ENCODE measurements around the gene FAM120B.

Gene FAM120B

DNA sequence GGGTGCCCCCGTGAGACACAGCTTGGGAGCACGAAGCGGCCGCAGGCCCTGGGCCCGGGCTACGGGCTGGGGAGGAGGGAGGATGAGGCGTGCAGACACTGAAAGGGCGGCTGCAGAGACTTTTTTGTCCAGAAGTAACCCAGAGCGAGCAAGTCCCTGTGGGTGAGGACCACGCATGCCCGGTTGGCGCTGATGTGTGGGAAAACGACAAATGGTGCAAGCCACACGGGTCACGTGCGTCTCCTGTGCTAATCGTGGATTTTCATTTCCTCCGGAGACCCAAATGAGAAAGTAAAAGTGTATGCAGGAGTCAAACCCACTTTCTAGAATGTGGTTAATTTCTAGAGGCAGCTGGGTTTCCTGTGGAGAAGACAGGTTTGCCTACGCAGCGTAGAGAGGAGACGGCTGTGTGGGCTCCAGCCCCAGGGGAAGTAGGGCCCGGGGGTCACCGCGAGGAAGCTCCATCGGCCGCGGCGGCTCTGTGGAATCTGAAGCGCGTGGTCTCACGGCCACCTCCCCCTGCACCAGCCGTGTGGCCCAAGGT is 34.7 kb upstream of the FAM120B start:
- DNase-seq (ENCODE audit: low spot score) (no peak), FAIRE-seq (no peak)

DNA sequence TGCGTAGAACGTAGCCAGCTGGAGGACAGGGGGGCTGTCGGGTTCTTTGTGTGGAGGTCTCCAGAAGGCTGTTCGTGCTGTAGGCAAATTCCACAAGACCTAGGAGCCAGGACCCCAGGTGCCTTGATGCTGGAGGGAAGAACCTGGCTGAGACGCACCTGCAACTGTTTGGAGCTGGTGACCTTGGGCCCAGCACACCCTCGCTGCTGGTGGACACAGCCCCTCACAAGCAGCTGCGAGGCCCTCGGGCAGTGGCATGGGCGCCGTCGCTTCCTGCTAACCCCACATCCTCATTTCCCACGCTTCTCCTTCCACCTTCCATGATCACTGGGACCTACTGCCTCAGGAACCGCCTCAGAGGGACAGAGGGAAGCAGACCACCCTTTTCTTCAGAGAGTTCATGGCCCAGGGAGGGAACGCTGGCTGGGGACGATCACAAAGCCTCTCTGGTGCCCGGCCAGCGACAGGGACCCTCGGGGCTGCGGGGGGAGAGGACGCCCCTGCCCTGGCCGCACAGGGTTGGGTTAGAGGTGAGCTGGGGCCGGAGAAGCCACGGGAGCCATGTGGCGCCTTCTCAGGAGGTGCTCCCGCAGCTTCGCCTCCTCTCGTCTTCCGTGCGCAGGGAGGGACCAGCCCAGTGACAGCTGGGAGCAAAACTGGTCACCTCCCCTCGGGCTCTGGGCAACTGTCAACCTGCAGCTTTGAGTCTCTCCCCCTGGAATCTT is 34.1 kb upstream of the FAM120B start:
- no peak for FAIRE-seq

DNA sequence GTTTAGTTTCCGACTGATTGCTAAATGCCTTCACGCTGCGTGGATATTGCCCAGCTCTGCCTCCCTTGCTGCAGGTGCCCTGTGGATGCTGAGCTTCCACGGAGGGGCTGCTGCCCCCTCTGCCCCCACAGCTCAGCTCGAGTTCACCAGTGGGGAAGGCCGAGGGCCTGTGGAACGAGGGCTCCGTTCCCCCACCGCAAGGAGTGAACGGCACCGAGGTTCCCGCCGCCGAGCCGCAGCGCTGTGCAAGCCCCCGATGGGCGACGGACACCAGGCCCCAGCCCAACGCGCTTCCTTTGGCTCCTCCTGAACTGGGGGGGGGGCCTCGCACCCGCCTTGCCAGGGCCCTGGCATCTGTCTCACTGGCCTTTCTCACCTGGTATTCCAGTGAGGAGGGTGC is 33.4 kb upstream of the FAM120B start:
- no peak for FAIRE-seq
- DNase-seq (ENCODE audit: low spot score) = no peak

More for the DNA sequence above, 34.1 kb upstream of the FAM120B start:
- DNase-seq (ENCODE audit: low spot score) = no peak

DNA sequence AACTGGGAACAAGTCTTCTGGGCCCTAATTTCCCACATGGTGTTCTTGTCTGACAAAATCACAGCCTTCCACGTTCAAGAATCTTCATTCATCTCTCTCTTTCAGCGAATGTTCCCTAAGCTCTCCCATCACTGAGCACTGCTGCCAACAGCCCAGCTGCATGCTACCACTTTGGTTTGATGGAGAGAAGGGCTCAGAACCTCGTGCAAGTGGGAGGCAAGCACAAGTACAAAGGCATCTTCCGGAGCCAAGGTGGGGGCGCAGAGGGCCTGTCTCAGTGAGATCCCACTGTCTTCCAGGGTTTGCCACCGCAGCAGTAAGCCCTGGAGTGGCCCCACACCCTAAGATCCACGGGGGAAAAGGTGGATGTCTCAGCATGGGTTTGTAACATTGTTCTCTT is 32.9 kb upstream of the FAM120B start:
- FAIRE-seq = no peak

DNA sequence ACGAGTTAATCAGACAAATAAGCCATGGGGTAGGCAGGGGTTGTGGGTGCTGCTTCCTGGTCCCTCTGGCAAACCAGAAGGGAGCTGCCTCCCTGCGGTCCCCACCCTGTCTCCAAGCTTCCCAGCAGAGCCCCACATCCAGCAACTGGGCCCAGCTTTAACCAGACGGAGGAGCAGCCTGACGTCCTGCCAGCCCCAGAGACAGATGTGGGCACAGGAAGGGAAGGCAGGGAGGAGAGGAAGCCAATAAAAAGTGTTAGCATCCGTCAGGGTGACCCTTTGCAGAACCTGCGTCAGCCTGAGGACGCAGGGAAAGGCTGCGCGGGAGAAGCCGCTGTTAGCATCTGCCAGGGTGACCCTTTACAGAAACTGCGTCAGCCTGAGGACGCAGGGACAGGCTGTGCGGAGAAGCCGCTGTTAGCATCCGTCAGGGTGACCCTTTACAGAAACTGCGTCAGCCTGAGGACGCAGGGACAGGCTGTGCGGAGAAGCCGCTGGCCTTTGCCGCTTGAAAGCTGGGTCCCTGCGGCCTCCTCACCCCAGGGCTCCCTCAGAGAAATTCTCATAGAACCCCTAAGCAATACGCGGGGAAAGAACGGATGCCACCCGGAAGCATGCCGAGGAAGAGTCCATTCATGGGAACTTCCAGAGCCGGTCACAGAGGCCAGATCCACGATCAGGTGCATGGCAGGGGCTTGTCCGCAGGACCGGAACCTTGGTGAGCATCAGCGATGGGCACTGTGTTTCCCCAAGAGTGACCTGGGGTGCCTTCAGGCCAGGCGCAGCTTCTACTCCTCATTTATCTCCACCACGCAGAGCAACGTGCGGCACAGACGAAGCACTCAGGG is 31.6 kb upstream of the FAM120B start:
- DNase-seq (ENCODE audit: low spot score) (no peak), FAIRE-seq (no peak)

More for the DNA sequence above, 32.9 kb upstream of the FAM120B start:
- DNase-seq (ENCODE audit: low spot score) = no peak

DNA sequence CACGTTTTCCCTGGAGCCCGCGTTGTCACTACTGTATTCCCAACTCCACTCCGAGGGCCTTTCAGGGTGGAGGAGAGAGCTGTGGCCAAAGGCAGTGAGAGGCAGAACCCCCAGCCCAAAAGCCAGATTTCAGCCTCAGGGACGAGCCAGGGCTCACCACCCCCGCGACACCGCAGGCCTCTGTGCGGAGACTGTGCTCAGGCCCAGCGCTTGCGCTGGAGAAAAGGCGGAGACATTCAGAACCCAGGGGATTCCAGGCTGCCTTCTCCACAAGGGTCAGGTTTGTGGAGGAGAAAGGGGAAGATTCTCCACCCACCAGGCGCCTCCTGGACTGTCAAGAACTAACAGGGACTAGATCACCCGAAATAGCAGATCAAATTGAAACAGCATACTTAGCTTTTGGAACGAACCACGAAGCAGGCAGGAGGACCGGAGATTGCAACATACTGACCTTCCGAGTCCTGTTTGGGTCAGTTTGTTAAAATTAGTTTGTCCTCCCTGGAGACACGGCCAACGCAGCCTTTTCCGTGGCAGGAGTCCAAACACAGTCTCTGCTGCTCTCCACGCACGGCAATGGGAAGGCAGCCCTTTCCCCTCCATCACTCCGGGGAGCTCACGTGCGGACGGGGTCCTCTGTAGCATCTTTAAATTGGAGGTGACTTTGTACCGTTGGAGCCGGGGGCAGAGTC is 30.0 kb upstream of the FAM120B start:
- FAIRE-seq = no peak
- DNase-seq (ENCODE audit: low spot score) = no peak

DNA sequence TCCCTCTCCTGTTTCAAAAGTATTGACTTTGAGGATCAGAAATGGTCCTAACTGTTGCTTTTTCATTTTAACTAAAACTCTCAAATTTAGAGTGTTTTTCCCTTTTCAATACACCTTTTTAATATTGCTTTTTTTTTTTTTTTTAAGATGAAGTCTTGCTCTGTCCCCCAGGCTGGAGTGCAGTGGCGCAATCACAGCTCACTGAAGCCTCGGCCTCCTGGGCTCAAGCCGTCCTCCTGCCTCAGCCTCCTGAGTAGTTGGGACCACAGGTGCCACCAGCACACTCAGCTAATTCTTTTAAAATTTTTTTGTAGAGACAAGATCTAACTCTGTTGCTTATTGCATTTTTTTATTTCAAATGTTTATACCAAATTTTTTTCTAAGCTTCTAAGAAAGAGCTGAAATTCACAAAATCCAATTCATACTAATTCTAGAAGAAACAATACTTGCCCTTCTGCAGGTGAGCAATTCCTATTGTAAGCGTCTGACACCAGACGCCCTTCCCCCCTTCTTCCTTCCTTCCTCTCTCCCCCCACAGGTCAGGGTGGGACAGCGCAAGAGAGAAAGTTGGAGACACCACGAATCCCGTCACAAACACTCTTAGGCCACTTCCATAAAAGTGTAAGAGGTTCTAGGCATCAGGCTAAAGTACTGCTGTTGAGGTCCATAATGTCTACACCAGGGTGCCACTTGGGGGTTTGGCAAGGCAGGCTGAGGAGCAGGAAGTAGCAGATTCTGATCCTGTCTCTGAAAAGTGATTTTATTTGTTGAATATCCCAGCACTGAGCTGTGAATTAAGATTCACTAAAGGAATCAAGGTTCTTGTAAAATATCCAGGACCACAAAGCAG is 28.4 kb upstream of the FAM120B start:
- no peak for DNase-seq (ENCODE audit: low spot score)
- FAIRE-seq = no peak

DNA sequence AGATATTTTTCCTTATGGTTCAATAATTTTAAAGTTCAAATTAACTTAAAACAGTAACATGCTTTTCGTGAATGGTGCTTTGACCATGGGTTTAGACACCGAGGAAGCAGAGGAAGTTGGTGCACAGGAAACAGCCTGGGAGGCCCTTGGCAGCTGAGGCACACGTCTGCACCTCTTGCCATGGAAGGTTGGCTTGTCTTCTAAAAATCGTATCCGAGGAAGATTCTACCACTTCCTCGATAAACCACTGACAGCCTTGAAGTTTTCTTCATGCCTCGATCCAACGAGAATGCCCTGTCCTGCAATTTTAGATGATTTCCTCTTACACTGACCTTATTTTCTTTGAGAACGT is 27.8 kb upstream of the FAM120B start:
- no peak for DNase-seq (ENCODE audit: low spot score)
- no peak for FAIRE-seq

DNA sequence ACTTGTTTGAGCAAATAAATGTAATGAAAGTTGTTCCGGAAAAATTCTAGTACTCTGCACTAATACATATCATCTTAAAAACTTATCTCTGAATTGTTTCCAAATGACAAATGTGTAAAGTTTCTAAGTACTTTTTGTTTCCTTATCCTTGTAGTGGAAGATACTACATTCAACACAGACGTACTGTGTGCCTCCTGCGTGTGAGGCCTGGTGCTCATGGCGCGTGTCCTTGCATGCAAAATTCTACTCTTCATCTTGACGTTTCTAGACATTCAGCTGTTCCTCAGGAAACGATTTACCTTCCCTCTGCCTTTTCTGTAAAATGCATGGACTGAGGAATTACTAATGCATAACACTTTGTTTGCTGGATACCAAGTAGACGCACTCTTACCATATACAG is 27.1 kb upstream of the FAM120B start:
- FAIRE-seq = no peak
- DNase-seq (ENCODE audit: low spot score) = no peak

DNA sequence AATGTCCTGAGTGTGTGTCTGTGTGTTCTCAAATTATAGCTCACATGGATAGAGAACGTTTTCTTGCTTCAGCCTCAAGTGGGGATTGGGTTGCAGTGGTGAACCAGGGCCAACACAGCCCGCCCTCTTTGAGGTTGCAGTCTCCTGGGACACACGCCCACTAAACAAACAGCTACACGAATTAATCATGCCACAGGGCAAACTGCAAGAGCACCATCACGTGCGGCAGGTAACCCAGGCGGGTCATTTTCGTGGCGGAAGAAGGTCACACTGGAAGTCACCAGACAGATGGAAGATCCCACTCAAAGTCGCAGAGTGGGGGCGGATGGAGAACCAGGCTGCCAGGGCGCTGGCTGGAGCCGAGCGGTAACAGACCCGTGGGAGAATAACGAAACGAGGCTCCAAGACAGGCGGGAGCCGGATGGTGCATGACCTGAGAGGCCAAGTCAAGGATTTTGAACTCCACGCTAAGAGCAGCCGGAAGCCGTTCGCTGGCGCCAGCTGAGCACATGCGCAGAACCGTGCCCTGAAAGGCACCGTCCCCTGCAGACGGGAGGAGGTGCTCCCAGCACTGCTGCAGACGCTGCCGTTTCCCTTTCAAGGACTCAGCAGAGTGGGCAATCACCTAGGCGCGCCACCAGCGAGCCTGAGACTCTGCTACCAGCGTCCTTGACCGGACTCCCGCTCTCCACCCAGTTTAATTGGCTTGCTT is 26.4 kb upstream of the FAM120B start:
- no peak for FAIRE-seq

DNA sequence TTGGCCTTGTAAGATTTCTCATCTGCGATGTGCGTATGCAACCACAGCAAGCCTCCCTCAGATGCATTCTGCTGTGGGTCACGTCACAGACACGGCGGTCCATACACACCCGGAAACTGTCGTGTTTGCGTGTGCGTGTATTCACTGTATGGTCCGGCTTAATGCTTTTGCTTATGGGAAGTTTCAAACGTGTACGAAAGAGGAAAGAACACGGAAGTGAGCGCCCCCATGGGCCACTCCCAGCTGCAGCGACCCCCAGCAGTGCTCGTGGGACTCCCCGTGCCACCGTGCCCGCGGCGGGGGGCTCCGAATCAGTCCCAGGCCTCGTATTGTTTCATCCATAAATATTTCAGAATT is 25.9 kb upstream of the FAM120B start:
- FAIRE-seq = no peak
- DNase-seq (ENCODE audit: low spot score) = no peak

More for the DNA sequence above, 26.4 kb upstream of the FAM120B start:
- DNase-seq (ENCODE audit: low spot score) = no peak

DNA sequence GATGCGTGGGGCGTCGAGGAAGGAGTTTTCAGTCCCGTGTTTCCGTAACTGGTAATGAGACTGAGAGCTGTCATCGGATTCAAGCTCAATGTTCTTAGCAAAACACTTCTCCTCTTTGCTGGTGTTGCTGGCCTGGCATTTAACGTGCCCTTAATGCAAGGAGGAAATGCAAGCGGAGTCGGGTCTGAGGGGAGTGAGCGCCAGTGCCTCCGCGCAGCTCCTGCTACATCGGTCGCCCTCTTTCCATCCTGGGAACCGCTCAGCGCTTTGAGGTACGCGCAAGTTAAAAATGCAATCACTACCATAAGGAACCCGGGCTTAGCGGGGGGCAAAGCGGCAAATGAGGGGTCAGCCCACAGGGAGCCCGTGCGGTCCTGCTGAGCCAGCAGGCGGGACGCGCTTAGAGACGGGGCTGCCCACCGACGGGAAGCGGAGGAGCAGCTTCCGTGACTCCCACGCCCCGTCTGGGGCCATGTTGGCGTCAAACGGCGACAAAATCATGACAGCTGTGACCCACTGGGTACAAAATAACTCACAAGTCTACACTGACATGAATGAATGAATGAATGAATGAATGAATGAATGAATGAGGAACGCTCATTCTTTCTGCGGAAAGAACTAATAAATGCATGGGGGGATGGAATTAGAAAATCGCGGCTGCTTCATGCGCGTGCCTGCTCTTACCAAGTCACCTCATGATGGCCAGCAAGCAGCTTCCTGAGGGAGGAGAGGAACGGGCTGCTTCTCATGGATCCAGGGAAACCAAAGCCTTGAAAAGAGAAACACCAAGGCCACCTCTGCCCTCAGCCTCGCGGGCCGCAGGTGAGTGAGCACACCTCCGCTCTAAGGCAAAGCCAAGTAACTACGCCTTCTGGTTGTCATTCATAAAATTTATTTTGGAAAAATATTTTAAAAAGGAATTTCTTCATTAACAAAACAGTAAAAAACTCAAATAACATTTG is 24.9 kb upstream of the FAM120B start:
- no peak for DNase-seq (ENCODE audit: low spot score)
- no peak for FAIRE-seq

DNA sequence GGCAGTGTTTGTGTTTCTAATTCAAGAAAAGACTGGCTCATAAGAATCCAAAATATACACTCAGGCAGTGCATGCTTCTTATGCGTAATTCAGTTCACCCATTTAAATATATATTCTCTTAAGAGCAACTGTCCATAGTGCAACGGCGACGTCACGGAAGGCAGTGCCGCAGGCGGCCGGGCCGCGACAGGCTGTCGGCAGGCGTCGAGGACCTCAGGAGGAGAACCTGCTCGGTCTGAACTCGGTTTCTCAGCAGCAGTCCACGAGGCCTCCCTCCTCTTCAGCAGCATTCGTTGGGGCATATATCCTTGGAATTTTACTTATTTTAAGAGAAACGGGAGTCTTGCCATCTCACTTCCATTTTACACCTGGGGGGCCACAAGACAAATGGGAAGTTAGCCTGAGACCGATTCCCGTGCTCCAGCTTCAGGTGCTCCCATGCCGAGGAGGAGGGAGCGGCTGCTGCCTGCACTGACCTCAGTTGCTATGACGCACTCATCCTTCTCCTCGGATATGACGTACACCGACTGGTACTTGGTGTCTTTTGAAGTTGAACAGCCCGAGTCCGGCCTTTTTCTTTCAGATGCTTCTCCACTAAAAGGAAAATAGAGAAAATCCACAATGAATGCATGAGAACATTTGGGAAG is 23.9 kb upstream of the FAM120B start:
- DNase-seq (ENCODE audit: low spot score) (no peak), FAIRE-seq (no peak)

DNA sequence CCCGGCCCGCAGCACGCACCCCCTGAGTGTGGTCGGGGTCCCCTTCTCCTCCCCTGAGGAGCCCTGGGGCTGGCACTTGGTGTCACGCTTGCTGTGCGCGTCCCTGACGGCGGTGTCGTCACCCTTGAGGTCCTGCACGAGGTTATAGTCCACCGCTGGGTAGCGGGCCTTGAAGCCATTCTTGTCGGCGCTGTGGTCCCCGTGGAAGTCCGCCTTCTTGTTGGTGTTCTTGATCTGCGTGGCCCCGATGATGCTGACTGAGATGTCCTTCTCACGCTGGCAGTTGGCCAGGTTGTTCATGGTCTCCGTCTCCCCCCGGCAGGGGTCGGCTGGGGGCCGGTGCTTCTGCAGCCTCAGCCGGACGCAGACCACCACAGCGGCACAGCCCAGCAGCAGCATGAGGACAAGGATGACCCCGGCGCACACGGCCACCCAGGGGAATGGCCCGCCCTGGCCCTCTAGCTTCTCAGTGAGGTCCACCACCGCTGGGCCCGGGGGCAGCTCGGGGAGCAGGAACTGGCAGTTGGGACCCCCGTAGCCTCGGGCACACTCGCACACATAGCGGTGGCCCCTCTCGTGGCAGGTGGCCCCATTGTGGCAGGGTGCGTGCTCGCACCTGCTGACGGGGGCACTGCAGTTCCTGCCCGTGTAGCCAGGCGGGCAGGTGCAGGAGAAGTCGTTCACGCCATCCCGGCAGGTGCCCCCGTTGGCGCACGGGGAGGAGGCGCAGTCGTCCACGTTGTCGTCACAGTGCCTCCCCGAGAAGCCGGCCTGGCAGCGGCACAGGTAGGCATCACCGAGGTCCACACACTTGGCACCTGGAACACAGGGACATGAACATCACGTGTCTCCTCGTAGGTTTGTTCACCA is 23.1 kb upstream of the FAM120B start:
- DNase-seq (ENCODE audit: low spot score) (no peak), FAIRE-seq (no peak)

DNA sequence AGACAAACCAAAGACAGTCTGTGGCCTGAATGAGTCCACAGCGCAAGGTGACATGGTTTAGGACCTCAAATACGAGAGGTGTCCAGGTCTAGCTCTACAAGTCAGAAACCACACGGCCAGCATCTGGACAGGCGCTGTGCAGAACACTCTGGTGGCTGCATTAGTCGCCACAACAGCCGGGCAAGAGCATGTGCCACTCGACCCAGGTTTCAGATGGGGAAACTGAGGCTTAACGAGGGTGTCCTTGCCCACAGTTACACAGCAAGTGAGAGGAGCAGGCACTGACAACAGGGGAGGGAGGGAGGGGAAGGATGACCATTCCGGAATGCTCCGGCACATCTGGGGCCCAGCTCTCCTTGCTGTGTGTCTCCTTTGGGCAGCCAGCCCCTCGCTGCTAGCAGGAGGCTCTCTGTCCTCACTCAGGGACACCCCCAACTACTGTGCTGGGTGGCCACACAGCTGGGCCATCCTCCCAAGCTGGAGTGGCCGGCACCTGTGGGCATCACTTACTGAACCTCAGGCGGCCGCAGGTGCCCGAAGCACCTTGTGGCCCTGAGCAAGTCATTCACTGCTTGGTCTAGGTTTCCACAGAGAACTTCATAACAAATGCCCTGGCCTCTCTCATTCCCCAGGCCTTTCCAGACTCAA is 22.3 kb upstream of the FAM120B start:
- FAIRE-seq (no peak), DNase-seq (ENCODE audit: low spot score) (no peak)

DNA sequence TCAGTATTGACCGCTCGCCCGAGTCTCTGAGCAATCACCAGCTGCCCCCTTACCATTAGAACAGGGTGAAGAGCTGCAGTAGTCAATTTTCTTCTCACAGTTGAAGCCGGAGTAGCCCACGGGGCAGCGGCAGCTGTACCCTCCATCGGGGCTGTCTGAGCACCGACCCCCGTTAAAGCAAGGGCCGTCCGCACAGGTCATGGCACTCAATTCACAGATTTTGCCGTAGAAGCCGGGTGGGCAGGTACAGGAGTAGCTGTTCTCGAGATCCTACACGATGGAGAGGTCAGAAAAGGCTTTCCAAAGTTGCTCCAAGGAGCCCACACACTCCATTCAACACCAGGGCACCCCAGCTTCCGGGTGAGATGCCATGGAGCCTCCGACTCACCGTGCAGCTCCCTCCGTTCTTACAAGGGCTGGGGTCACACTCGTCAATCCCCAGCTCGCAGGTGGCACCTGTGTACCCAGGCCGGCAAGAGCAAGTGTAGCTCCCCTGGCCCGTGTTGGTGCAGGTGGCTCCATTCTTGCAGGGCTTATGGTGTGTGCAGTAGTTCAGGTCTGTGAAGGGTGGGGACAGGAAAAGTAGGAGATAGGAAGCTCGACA is 21.6 kb upstream of the FAM120B start:
- FAIRE-seq (no peak), DNase-seq (ENCODE audit: low spot score) (no peak)

DNA sequence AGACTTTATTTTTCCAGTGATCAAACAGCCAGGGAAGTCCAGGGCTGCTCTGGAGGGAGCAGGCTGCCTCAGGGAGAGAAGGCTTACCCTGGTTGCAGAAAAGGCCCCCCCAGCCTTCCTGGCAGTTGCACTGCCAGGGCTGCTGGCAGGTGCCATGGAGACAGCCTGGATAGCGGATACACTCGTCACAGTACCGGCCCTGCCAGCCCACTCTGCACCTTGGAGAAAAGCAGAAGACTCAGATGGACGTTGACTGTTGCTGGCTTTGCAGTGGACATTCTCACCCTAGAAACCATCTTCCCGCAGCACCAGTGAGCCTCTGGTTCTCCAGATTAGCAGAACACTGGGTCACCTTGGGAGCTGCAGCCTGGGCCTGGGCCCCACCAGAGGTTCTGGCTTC is 21.1 kb upstream of the FAM120B start:
- DNase-seq (ENCODE audit: low spot score) = no peak

More for the DNA sequence above, 21.1 kb upstream of the FAM120B start:
- no peak for FAIRE-seq
